ENCODE results near the gene PLBD2. TPM values are rescaled to one million over a fixed set of nuclear protein-coding genes. Genes with fewer than 3 reads are reported as not detected.

The PLBD2 gene
- total RNA-seq, 1 experiment from 2014 or later = 36.8 TPM

GRCh38 chr12:113391145-113391544, 32.8 kb downstream of the PLBD2 start:
- intact Hi-C loops (cut with micrococcal nuclease; ENCODE audit: unreplicated experiment) = no loop called here
- POLR2A ChIA-PET (ENCODE audit: low non-redundant PET) = no interaction called here
- Histone ChIP-seq H3K9me3 (ENCODE audit: low read depth, low read length, poor library complexity, severe bottlenecking) (no peaks in the 10 kb centered on the region), H3K27me3 (replicated peaks; ENCODE audit: insufficient read depth, low read depth, low read length, poor library complexity) (no peaks in the 10 kb centered on the region), H3K27ac (ENCODE audit: low read depth, low read length, poor library complexity, severe bottlenecking) (no peak overlapping the region), H3K4me3 (ENCODE audit: low read depth, low read length, poor library complexity, severe bottlenecking) (no peak overlapping the region), H3K36me3 (ENCODE audit: insufficient read depth, low read length, poor library complexity, severe bottlenecking) (peaks cover 4% of the 10 kb centered on the region), H3K4me1 (ENCODE audit: insufficient read depth, low read length, poor library complexity, severe bottlenecking) (no peaks in the 10 kb centered on the region)
- DNase-seq (ENCODE audit: low spot score) = no peak
- BruUV-seq (replicated peaks) = no TSS peak
- CTCF ChIA-PET = no interaction called here
- TF ChIP-seq EZH2 (IDR thresholded peaks at IDR 0.05; ENCODE audit: borderline replicate concordance, low read depth, low read length, poor library complexity, severe bottlenecking) = no peak
- TF ChIP-seq CTCF (conservative IDR thresholded peaks at IDR 0.05; ENCODE audit: low read depth, low read length) = no peak

- H3K27ac ChIP-seq (ENCODE audit: low read depth, low read length, poor library complexity, severe bottlenecking) = no peak overlapping the region
- BruUV-seq (replicated peaks) = no TSS peak
- intact Hi-C loops (cut with micrococcal nuclease; ENCODE audit: unreplicated experiment) = no loop called here
These were observed 33.4 kb downstream of the PLBD2 start for GRCh38 chr12:113391650-113392337.

GRCh38 chr12:113392520-113392919, 34.1 kb downstream of the PLBD2 start:
- Histone ChIP-seq H3K27ac (ENCODE audit: low read depth, low read length, poor library complexity, severe bottlenecking) (no peak overlapping the region), H3K4me3 (ENCODE audit: low read depth, low read length, poor library complexity, severe bottlenecking) (no peak overlapping the region), H3K4me1 (ENCODE audit: insufficient read depth, low read length, poor library complexity, severe bottlenecking) (no peaks in the 10 kb centered on the region), H3K36me3 (ENCODE audit: insufficient read depth, low read length, poor library complexity, severe bottlenecking) (no peaks in the 10 kb centered on the region), H3K27me3 (replicated peaks; ENCODE audit: insufficient read depth, low read depth, low read length, poor library complexity) (no peaks in the 10 kb centered on the region), H3K9me3 (ENCODE audit: low read depth, low read length, poor library complexity, severe bottlenecking) (no peaks in the 10 kb centered on the region)
- ChIA-PET POLR2A (ENCODE audit: low non-redundant PET) (no interaction called here), CTCF (interaction anchor here (0.5 kb wide), 1 partner anchor 147 kb away, joined by 13 read pairs; no protein-coding TSS in a partner anchor)
- BruUV-seq (replicated peaks) = no TSS peak
- intact Hi-C loops (cut with micrococcal nuclease; ENCODE audit: unreplicated experiment) = no loop called here
- DNase-seq (ENCODE audit: low spot score) = no peak
- no peak for TF ChIP-seq CTCF (conservative IDR thresholded peaks at IDR 0.05; ENCODE audit: low read depth, low read length)
- TF ChIP-seq EZH2 (IDR thresholded peaks at IDR 0.05; ENCODE audit: borderline replicate concordance, low read depth, low read length, poor library complexity, severe bottlenecking) = no peak

More at GRCh38 chr12:113391650-113392337, 33.4 kb downstream of the PLBD2 start:
- no peak overlapping the region for H3K4me3 ChIP-seq (ENCODE audit: low read depth, low read length, poor library complexity, severe bottlenecking)
- no peak for DNase-seq (ENCODE audit: low spot score)
- no peaks in the 10 kb centered on the region for H3K27me3 ChIP-seq (replicated peaks; ENCODE audit: insufficient read depth, low read depth, low read length, poor library complexity)
- POLR2A ChIA-PET (ENCODE audit: low non-redundant PET) = no interaction called here
- no peaks in the 10 kb centered on the region for H3K4me1 ChIP-seq (ENCODE audit: insufficient read depth, low read length, poor library complexity, severe bottlenecking)
- H3K36me3 ChIP-seq (ENCODE audit: insufficient read depth, low read length, poor library complexity, severe bottlenecking) = peaks cover 4% of the 10 kb centered on the region
- CTCF ChIA-PET = interaction anchor here (0.5 kb wide), 1 partner anchor 146 kb away, joined by 13 read pairs; no protein-coding TSS in a partner anchor
- H3K9me3 ChIP-seq (ENCODE audit: low read depth, low read length, poor library complexity, severe bottlenecking) = no peaks in the 10 kb centered on the region
- TF ChIP-seq CTCF (conservative IDR thresholded peaks at IDR 0.05; ENCODE audit: low read depth, low read length) = no peak
- TF ChIP-seq EZH2 (IDR thresholded peaks at IDR 0.05; ENCODE audit: borderline replicate concordance, low read depth, low read length, poor library complexity, severe bottlenecking) = no peak

All from A673 (cell line).